Measurements from ENCODE around the gene OPCML.

OPCML gene

GRCh38 chr11:133081730-133082452 is 450.4 kb downstream of the OPCML start:
- DNase-seq (ENCODE audit: low read depth in 1 of 2, low spot score in 1 of 2), result no peak

- DNase-seq (ENCODE audit: low read depth in 1 of 2, low spot score in 1 of 2), result no peak
Measured at GRCh38 chr11:133081020-133081419, 451.3 kb downstream of the OPCML start.

- no peak for DNase-seq (ENCODE audit: low read depth in 1 of 2, low spot score in 1 of 2)
Measured at GRCh38 chr11:133078591-133079404, 453.5 kb downstream of the OPCML start.

- DNase-seq (ENCODE audit: low read depth in 1 of 2, low spot score in 1 of 2), result no peak
Measured at GRCh38 chr11:133078012-133078411, 454.3 kb downstream of the OPCML start.

GRCh38 chr11:133075351-133075750 is 456.9 kb downstream of the OPCML start:
- no peak for DNase-seq (ENCODE audit: low read depth in 1 of 2, low spot score in 1 of 2)

GRCh38 chr11:133072858-133073582 is 459.3 kb downstream of the OPCML start:
- no peak for DNase-seq (ENCODE audit: low read depth in 1 of 2, low spot score in 1 of 2)

GRCh38 chr11:133072378-133072777 is 459.9 kb downstream of the OPCML start:
- DNase-seq (ENCODE audit: low read depth in 1 of 2, low spot score in 1 of 2), result no peak

- no peak for DNase-seq (ENCODE audit: low read depth in 1 of 2, low spot score in 1 of 2)
Measured at GRCh38 chr11:133070791-133071190, 461.5 kb downstream of the OPCML start.

- DNase-seq (ENCODE audit: low read depth in 1 of 2, low spot score in 1 of 2), result no peak
Measured at GRCh38 chr11:133070021-133070713, 462.1 kb downstream of the OPCML start.

GRCh38 chr11:133065847-133066485 is 466.3 kb downstream of the OPCML start:
- DNase-seq (ENCODE audit: low read depth in 1 of 2, low spot score in 1 of 2), result no peak

- no peak for DNase-seq (ENCODE audit: low read depth in 1 of 2, low spot score in 1 of 2)
Measured at GRCh38 chr11:133064961-133065360, 467.3 kb downstream of the OPCML start.

GRCh38 chr11:133064152-133064877 is 468.0 kb downstream of the OPCML start:
- DNase-seq (ENCODE audit: low read depth in 1 of 2, low spot score in 1 of 2), result no peak

GRCh38 chr11:133058501-133058900 is 473.8 kb downstream of the OPCML start:
- DNase-seq (ENCODE audit: low read depth in 1 of 2, low spot score in 1 of 2), result no peak

GRCh38 chr11:133053124-133053776 is 479.1 kb downstream of the OPCML start:
- DNase-seq (ENCODE audit: low read depth in 1 of 2, low spot score in 1 of 2), result no peak

GRCh38 chr11:133052537-133052936 is 479.8 kb downstream of the OPCML start:
- no peak for DNase-seq (ENCODE audit: low read depth in 1 of 2, low spot score in 1 of 2)

- DNase-seq (ENCODE audit: low read depth in 1 of 2, low spot score in 1 of 2), result no peak
Measured at GRCh38 chr11:133049244-133050019, 482.9 kb downstream of the OPCML start.

GRCh38 chr11:133048270-133048669 is 484.0 kb downstream of the OPCML start:
- no peak for DNase-seq (ENCODE audit: low read depth in 1 of 2, low spot score in 1 of 2)

- no peak for DNase-seq (ENCODE audit: low read depth in 1 of 2, low spot score in 1 of 2)
Measured at GRCh38 chr11:133047771-133048115, 484.6 kb downstream of the OPCML start.
